ENCODE results near the gene COL19A1. TPM values are rescaled to one million over a fixed set of nuclear protein-coding genes. Genes with fewer than 3 reads are reported as not detected.

COL19A1 gene
- total and polyA plus RNA-seq, 2 experiments from 2014 or later: not detected

GRCh38 chr6:70133246-70133645 lies 266.9 kb downstream of the COL19A1 start (continued):
- no peak for TF ChIP-seq ZNF462 (CRISPR knock-in tag; IDR thresholded peaks at IDR 0.05)

- H3K4me1 Mint-ChIP-seq: peaks cover 37% of the 10 kb centered on the region
- H4K20me1 ChIP-seq (replicated peaks; ENCODE audit: insufficient read depth): no peaks in the 10 kb centered on the region
- no peaks in the 10 kb centered on the region for H3K27me3 ChIP-seq (ENCODE audit: insufficient read depth)
- no peak for DNase-seq (ENCODE audit: low spot score)
- peaks cover 2% of the 10 kb centered on the region for H3K27me3 Mint-ChIP-seq (ENCODE audit: insufficient read depth, low read depth, poor library complexity)
- H3K4me1 ChIP-seq (ENCODE audit: insufficient read depth): peaks cover 38% of the 10 kb centered on the region
- H3K36me3 Mint-ChIP-seq (ENCODE audit: low read depth): no peaks in the 10 kb centered on the region
- H3K36me3 ChIP-seq (ENCODE audit: insufficient read depth): no peaks in the 10 kb centered on the region
- no peak overlapping the region for H3K4me2 ChIP-seq
- ATAC-seq: no peak
- no peak overlapping the region for H3K4me3 ChIP-seq
- no peaks in the 10 kb centered on the region for H3F3A ChIP-seq (replicated peaks; ENCODE audit: low read depth)
- no peaks in the 10 kb centered on the region; the same call in 2 of the 3 replicates for H3K9me3 Mint-ChIP-seq
- 0 out of 2 replicates have a peak, but pooled peaks cover 5% of the 10 kb centered on the region for H3K9me2 ChIP-seq (ENCODE audit: insufficient read depth)
- H3K79me2 ChIP-seq (replicated peaks; ENCODE audit: insufficient read depth): no peaks in the 10 kb centered on the region
- H3K27ac ChIP-seq (ENCODE audit: low read depth): no peak overlapping the region
- no peak for TF ChIP-seq ETS1 (IDR thresholded peaks at IDR 0.05)
- TF ChIP-seq REST (IDR thresholded peaks at IDR 0.05; ENCODE audit: unreplicated experiment): no peak
- no peak for TF ChIP-seq CREB1 (CRISPR knock-in tag; IDR thresholded peaks at IDR 0.05; ENCODE audit: low read depth)
- no peak for TF ChIP-seq ZNF331 (CRISPR knock-in tag; IDR thresholded peaks at IDR 0.05; ENCODE audit: low read depth)
- no peak for TF ChIP-seq CTCF (conservative IDR thresholded peaks at IDR 0.05; ENCODE audit: low read depth in 2 of 2)
- TF ChIP-seq JUNB (IDR thresholded peaks at IDR 0.05; ENCODE audit: unreplicated experiment): no peak
- no peak for TF ChIP-seq POLR2AphosphoS5 (IDR thresholded peaks at IDR 0.05; ENCODE audit: low read depth)
- no peak for TF ChIP-seq EZH2 (IDR thresholded peaks at IDR 0.05; ENCODE audit: low read depth, unreplicated experiment)
- no peak overlapping the region for H3K4me3 Mint-ChIP-seq
- H3K27ac Mint-ChIP-seq: no peak overlapping the region
- H2AFZ ChIP-seq: no peak overlapping the region
Measured at GRCh38 chr6:70134542-70134941, 268.2 kb downstream of the COL19A1 start.

Data from GM23338 (cell line).